ENCODE measurements around the gene ENTHD1.

DNA sequence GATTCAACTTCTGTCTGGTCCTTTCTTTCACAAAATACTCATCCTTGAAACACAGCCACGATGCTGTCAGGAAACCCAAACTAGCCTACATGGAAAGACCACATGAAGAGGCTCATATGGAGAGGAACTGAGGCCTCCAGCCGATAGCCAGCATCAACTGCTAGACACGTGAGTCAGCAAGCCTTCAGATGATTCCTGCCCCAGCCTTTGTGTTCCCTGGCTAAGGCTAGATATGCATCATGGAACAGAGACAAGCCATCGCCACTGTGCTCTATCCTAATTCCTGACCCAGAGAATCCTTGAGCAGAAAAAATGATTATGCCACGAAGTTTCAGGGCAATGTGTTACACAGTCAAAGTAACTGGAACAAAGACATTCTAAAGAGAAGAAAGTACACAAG lies 75.5 kb downstream of the ENTHD1 start:
- TF ChIP-seq, protein P1, sequence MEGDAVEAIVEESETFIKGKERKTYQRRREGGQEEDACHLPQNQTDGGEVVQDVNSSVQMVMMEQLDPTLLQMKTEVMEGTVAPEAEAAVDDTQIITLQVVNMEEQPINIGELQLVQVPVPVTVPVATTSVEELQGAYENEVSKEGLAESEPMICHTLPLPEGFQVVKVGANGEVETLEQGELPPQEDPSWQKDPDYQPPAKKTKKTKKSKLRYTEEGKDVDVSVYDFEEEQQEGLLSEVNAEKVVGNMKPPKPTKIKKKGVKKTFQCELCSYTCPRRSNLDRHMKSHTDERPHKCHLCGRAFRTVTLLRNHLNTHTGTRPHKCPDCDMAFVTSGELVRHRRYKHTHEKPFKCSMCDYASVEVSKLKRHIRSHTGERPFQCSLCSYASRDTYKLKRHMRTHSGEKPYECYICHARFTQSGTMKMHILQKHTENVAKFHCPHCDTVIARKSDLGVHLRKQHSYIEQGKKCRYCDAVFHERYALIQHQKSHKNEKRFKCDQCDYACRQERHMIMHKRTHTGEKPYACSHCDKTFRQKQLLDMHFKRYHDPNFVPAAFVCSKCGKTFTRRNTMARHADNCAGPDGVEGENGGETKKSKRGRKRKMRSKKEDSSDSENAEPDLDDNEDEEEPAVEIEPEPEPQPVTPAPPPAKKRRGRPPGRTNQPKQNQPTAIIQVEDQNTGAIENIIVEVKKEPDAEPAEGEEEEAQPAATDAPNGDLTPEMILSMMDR (IDR thresholded peaks at IDR 0.05), result no peak
- no peak for TF ChIP-seq EP300 (IDR thresholded peaks at IDR 0.05)
- TF ChIP-seq POLR2AphosphoS5 (IDR thresholded peaks at IDR 0.05), result no peak

All from stomach (tissue), 4 donors.